Measurements from ENCODE around the gene SIPA1.

Gene SIPA1

GRCh38 chr11:65640483-65641296 is 2.8 kb downstream of the SIPA1 start:
- TF ChIP-seq CTCF (conservative IDR thresholded peaks at IDR 0.05; ENCODE audit: low read length), result no peak
- no peak overlapping the region for H3K4me3 ChIP-seq (ENCODE audit: low read length)
- DNase-seq (ENCODE audit: low read depth), result no peak

GRCh38 chr11:65641297-65642013 is 3.6 kb downstream of the SIPA1 start:
- no peak overlapping the region for H3K4me3 ChIP-seq (ENCODE audit: low read length)
- TF ChIP-seq CTCF (conservative IDR thresholded peaks at IDR 0.05; ENCODE audit: low read length), result no peak
- no peak for DNase-seq (ENCODE audit: low read depth)

DNA sequence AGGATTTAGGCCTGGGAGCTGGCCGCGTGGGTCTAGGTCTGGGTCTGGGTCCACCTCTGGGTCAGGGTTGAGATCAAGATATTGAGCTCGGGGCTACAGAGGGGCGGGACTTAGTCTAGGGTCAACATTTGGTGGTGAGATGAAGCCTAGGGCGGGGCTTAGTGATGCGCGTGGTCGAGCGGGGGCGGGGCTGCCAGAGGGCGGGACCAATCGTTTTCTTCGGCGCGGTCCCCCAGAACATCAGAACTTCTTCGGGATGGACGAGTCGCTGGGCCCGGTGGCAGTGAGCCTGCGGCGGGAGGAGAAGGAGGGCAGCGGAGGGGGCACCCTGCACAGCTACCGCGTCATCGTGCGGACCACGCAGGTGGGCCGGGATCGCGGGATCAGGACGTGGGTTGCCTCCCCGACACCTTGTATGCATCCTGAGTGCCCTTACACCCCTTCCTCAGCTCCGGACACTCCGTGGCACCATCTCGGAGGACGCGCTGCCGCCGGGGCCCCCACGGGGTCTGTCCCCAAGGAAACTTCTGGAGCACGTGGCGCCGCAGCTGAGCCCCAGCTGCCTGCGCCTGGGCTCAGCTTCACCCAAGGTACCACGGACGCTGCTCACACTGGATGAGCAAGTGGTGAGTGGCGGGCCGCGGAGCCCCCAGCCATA is 4.2 kb downstream of the SIPA1 start:
- DNase-seq (ENCODE audit: low read depth), result no peak
- H3K4me3 ChIP-seq (ENCODE audit: low read length), result no peak overlapping the region
- no peak for TF ChIP-seq CTCF (conservative IDR thresholded peaks at IDR 0.05; ENCODE audit: low read length)

GRCh38 chr11:65643971-65644370 is 6.1 kb downstream of the SIPA1 start:
- H3K4me3 ChIP-seq (ENCODE audit: low read length), result no peak overlapping the region
- no peak for DNase-seq (ENCODE audit: low read depth)
- no peak for TF ChIP-seq CTCF (conservative IDR thresholded peaks at IDR 0.05; ENCODE audit: low read length)

DNA sequence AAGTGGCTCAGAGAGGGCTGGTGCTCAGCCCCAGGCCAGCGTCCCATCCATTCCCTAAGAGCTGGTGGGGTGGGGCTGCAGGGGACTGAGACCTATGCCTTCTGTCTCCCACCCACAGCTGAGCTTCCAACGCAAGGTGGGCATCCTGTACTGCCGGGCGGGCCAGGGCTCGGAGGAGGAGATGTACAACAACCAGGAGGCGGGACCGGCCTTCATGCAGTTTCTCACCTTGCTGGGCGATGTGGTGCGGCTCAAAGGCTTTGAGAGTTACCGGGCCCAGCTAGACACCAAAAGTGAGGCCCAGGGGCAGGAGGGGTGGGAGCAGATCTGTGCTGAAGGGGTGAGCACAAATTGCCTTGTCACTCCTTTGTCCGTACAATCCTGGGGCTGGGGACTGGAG is 6.9 kb downstream of the SIPA1 start:
- DNase-seq (ENCODE audit: low read depth), result no peak
- H3K4me3 ChIP-seq (ENCODE audit: low read length), result no peak overlapping the region
- TF ChIP-seq CTCF (conservative IDR thresholded peaks at IDR 0.05; ENCODE audit: low read length), result no peak

DNA sequence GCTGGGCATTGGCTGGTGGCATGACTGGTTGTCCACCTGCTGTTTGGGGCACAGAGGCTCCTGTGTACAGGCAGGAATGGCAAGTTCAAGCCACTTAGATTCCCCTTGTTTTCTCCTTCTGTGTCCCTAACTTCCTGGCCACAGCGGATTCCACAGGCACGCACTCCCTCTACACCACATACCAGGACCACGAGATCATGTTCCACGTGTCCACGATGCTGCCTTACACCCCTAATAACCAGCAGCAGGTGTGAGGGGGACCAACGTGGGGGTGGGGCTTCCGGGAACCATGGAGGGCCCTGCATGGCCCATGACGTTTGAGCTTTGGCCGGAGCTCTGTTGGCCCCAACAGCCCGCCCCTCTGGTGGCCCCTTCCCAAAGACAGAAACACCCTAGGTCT is 7.8 kb downstream of the SIPA1 start:
- no peak for TF ChIP-seq CTCF (conservative IDR thresholded peaks at IDR 0.05; ENCODE audit: low read length)
- DNase-seq (ENCODE audit: low read depth), result peak; percentile 53
- no peak overlapping the region for H3K4me3 ChIP-seq (ENCODE audit: low read length)
